A673 (cell line): Measurements from ENCODE around the gene RBM4B. TPM values are rescaled to one million over a fixed set of nuclear protein-coding genes. Genes with fewer than 3 reads are reported as not detected.

Source experiments
- BruUV-seq: library from RNA; stranded (reverse); fragments of 400-500 nt; replicated peaks from 2 replicates; lab custom pipeline; 2021; lab: Mats Ljungman, UMichigan
- CTCF ChIA-PET: fragments of 300-600 bp; sonication (Branson Sonifier 250); formaldehyde crosslinking; loops from one replicate; lab custom pipeline; 2022; ENCODE audit warnings: antibody characterized with exemption; lab: Charles Lee
- POLR2A ChIA-PET: fragments of 300-600 bp; sonication (Branson Sonifier 250); formaldehyde crosslinking; loops from one replicate; lab custom pipeline; 2022; ENCODE audit warnings: antibody characterized with exemption; ENCODE audit not compliant: low non-redundant PET; lab: Charles Lee
- DNase-seq: peaks from one replicate; pipeline ENCODE4 v3.0.0-alpha.2; 2015; ENCODE audit warnings: low spot score
- H3K27ac ChIP-seq: fragments of 200-600 bp; sonication (generic); 2 replicates; pipeline ENCODE4 v1.5.1; 2016; ENCODE audit warnings: mixed run types, low read depth, mild to moderate bottlenecking, mixed read lengths, antibody characterized with exemption, low read length; ENCODE audit not compliant: poor library complexity, severe bottlenecking
- H3K27me3 ChIP-seq: fragments of 200-600 bp; sonication (generic); replicated peaks from 2 replicates; pipeline ENCODE4 v1.6.1; 2017; ENCODE audit warnings: mixed run types, low read depth, mild to moderate bottlenecking, mixed read lengths, antibody characterized with exemption, low read length; ENCODE audit not compliant: insufficient read depth, poor library complexity
- H3K36me3 ChIP-seq: fragments of 200-600 bp; sonication (generic); 2 replicates; pipeline ENCODE4 v1.6.1; 2016; ENCODE audit warnings: mixed run types, mild to moderate bottlenecking, mixed read lengths, antibody characterized with exemption, low read length; ENCODE audit not compliant: insufficient read depth, poor library complexity, severe bottlenecking
- H3K4me1 ChIP-seq: fragments of 200-600 bp; sonication (generic); 2 replicates; pipeline ENCODE4 v1.6.1; 2017; ENCODE audit warnings: mixed run types, mild to moderate bottlenecking, mixed read lengths, antibody characterized with exemption, low read length; ENCODE audit not compliant: insufficient read depth, poor library complexity, severe bottlenecking
- H3K4me3 ChIP-seq: fragments of 200-600 bp; sonication (generic); 2 replicates; pipeline ENCODE4 v1.5.1; 2016; ENCODE audit warnings: low read depth, mixed run types, mild to moderate bottlenecking, mixed read lengths, low read length; ENCODE audit not compliant: poor library complexity, severe bottlenecking
- H3K9me3 ChIP-seq: fragments of 200-600 bp; sonication (generic); 2 replicates; pipeline ENCODE4 v1.6.1; 2016; ENCODE audit warnings: mixed run types, low read depth, mild to moderate bottlenecking, mixed read lengths, antibody characterized with exemption, low read length; ENCODE audit not compliant: poor library complexity, severe bottlenecking
- EZH2 ChIP-seq: fragments of 200-600 bp; sonication (generic); IDR thresholded peaks from 2 replicates; pipeline ENCODE4 v1.6.1; 2017; ENCODE audit warnings: borderline replicate concordance, low read depth, mild to moderate bottlenecking, mixed read lengths, antibody characterized with exemption, low read length; ENCODE audit not compliant: poor library complexity, severe bottlenecking
- intact Hi-C: fragments of 100-400 bp; cut with micrococcal nuclease; formaldehyde crosslinking; loops from one replicate; pipeline ENCODE4 v1.10.0; 2022; ENCODE audit not compliant: unreplicated experiment
- total RNA-seq: library from RNA; stranded (reverse); gene quantifications from 2 replicates; pipeline ENCODE4 v1.2.3, GENCODE V29; 2021
- TF ChIP-seq, protein P1 (sequence below): fragments of 300-800, 200-600 bp; sonication (generic); conservative IDR thresholded peaks from 2 replicates; pipeline ENCODE4 v1.5.1; 2017; ENCODE audit warnings: low read depth, mild to moderate bottlenecking, antibody characterized with exemption, low read length, moderate library complexity, mixed read lengths

Gene RBM4B
- total RNA-seq, 1 experiment from 2014 or later: 40.5 TPM

DNA sequence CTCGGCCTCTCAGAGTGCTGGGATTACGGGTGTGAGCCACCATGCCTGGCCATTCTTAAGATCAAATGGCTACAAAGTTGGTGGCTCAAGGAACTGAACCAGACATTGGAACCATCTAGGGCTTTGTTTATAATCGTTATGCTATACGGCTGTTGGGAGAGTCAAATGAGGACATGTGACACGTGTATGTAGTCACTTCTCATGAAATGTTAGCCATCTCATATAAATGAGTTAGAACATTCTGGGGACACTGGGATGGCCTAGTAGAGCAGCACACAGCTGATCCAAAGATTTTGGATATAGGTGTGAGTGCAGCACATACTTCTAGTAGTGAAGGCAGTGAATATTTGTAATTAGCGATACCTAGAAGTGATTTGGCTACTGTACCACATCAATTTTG, 45.8 kb downstream of the RBM4B start:
- TF ChIP-seq, protein P1, sequence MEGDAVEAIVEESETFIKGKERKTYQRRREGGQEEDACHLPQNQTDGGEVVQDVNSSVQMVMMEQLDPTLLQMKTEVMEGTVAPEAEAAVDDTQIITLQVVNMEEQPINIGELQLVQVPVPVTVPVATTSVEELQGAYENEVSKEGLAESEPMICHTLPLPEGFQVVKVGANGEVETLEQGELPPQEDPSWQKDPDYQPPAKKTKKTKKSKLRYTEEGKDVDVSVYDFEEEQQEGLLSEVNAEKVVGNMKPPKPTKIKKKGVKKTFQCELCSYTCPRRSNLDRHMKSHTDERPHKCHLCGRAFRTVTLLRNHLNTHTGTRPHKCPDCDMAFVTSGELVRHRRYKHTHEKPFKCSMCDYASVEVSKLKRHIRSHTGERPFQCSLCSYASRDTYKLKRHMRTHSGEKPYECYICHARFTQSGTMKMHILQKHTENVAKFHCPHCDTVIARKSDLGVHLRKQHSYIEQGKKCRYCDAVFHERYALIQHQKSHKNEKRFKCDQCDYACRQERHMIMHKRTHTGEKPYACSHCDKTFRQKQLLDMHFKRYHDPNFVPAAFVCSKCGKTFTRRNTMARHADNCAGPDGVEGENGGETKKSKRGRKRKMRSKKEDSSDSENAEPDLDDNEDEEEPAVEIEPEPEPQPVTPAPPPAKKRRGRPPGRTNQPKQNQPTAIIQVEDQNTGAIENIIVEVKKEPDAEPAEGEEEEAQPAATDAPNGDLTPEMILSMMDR: no peak
- TF ChIP-seq EZH2: no peak
- no peaks in the 10 kb centered on the region for H3K9me3 ChIP-seq
- intact Hi-C loops: no loop called here
- CTCF ChIA-PET: no interaction called here
- no peak overlapping the region for H3K27ac ChIP-seq
- POLR2A ChIA-PET: no interaction called here
- H3K4me3 ChIP-seq: no peak overlapping the region
- DNase-seq: no peak
- H3K36me3 ChIP-seq: peaks cover 74% of the 10 kb centered on the region
- H3K27me3 ChIP-seq: no peaks in the 10 kb centered on the region
- no peaks in the 10 kb centered on the region for H3K4me1 ChIP-seq
- no TSS peak for BruUV-seq

DNA sequence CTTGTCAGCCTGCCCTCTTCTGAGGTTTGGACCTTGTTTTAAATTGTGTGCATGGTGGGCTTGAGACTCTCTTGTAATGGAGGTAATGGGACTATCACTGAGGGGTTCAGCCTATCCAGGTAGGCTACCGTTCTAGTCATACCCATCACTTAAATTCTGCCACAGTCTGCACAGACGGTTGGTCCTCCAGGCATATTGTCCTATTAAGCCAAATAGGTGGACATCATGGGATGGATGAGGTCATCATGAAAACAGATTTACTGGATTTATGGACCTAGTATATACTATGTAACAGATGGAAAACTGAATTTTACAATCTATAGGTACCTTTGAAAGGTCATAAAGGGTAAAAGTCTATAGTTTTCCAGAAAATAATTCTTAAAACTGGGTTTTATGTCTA, 48.3 kb downstream of the RBM4B start:
- ChIA-PET CTCF (no interaction called here), POLR2A (interaction anchor here (1.1 kb wide), 1 partner anchor 9 kb away, joined by 6 read pairs; the partner anchor contains the start of gene RBM4)
- intact Hi-C loops: no loop called here
- Histone ChIP-seq H3K9me3 (no peaks in the 10 kb centered on the region), H3K27me3 (no peaks in the 10 kb centered on the region), H3K4me3 (no peak overlapping the region), H3K36me3 (peaks cover 88% of the 10 kb centered on the region), H3K4me1 (no peaks in the 10 kb centered on the region), H3K27ac (no peak overlapping the region)
- BruUV-seq: no TSS peak
- TF ChIP-seq, protein P1: no peak
- TF ChIP-seq EZH2: no peak
- DNase-seq: no peak

GRCh38 chr11:66628061-66628603, 49.6 kb downstream of the RBM4B start:
- Histone ChIP-seq H3K4me3 (no peak overlapping the region), H3K9me3 (no peaks in the 10 kb centered on the region), H3K4me1 (no peaks in the 10 kb centered on the region), H3K36me3 (peaks cover 91% of the 10 kb centered on the region), H3K27me3 (no peaks in the 10 kb centered on the region), H3K27ac (no peak overlapping the region)
- CTCF ChIA-PET: no interaction called here
- POLR2A ChIA-PET: interaction anchor here (1.1 kb wide), 1 partner anchor 10 kb away, joined by 6 read pairs; the partner anchor contains the start of gene RBM4
- no TSS peak for BruUV-seq
- no peak for DNase-seq
- intact Hi-C loops: no loop called here
- TF ChIP-seq, protein P1: no peak
- no peak for TF ChIP-seq EZH2
